Measurements from ENCODE around the gene RAD51B. TPM values are rescaled to one million over a fixed set of nuclear protein-coding genes. Genes with fewer than 3 reads are reported as not detected.

Gene RAD51B
- total RNA-seq, 1 experiment from 2014 or later: 16.7 TPM

- H3T11ph ChIP-seq (ENCODE audit: low read length): no peak overlapping the region
- no peak overlapping the region for H3K4me2 ChIP-seq (ENCODE audit: insufficient read depth, insufficient read length, low read length)
- no peak overlapping the region for H4K5ac ChIP-seq (ENCODE audit: insufficient read length, low read depth, low read length)
- H3K9me3 Mint-ChIP-seq: no peaks in the 10 kb centered on the region; a peak in 1 of 5 replicates
- H2BK5ac ChIP-seq (ENCODE audit: insufficient read length, low read length): no peak overlapping the region
- WGBS (ENCODE audit: extremely low coverage, insufficient read length, low lambda C conversion rate): no CpG with 5 or more reads among the region's 2 CpGs
- H3K9ac ChIP-seq (ENCODE audit: extremely low read depth, insufficient read length, low read length): no peak overlapping the region
- H3K79me2 ChIP-seq (ENCODE audit: insufficient read depth, low read length): no peaks in the 10 kb centered on the region
- H2BK20ac ChIP-seq (ENCODE audit: low read depth, low read length, poor library complexity, severe bottlenecking): no peak overlapping the region
- no peak overlapping the region for H2AFZ ChIP-seq (ENCODE audit: low read length)
- H3K27ac Mint-ChIP-seq: no peak overlapping the region
- H3K36me3 Mint-ChIP-seq (ENCODE audit: insufficient read depth in 1 of 3, low read depth in 3 of 3): peaks cover 0 to 4% (median 0%) of the 10 kb centered on the region in 3 experiments; a peak in 1 of 7 replicates
- no peak overlapping the region for H3K14ac ChIP-seq (ENCODE audit: insufficient read depth, low read length)
- no peak overlapping the region for H4K91ac ChIP-seq (ENCODE audit: insufficient read length, low read depth, low read length)
- no peak overlapping the region for H3K18ac ChIP-seq (ENCODE audit: insufficient read length, low read depth, low read length)
- no peak overlapping the region for H4K8ac ChIP-seq (replicated peaks; ENCODE audit: insufficient read length, low read depth, low read length)
- no peaks in the 10 kb centered on the region for H3K79me1 ChIP-seq (ENCODE audit: insufficient read depth, low read depth, low read length, poor library complexity, severe bottlenecking)
- H3K4me3 Mint-ChIP-seq: no peak overlapping the region
- no peak overlapping the region for H2BK120ac ChIP-seq (ENCODE audit: low read depth, low read length, poor library complexity, severe bottlenecking)
- no peaks in the 10 kb centered on the region for H3K4me1 ChIP-seq (ENCODE audit: insufficient read depth, low read length)
- no peak for DNase-seq
- no peak overlapping the region for H3K56ac ChIP-seq (ENCODE audit: insufficient read length, low read depth, low read length)
- peaks cover 8% of the 10 kb centered on the region for H3K27me3 Mint-ChIP-seq (ENCODE audit: low read depth)
- no peak overlapping the region for H3K23ac ChIP-seq (ENCODE audit: insufficient read length, low read depth, low read length)
- no peak overlapping the region for H3K4ac ChIP-seq (ENCODE audit: low read depth, low read length)
- no peak overlapping the region for H2AK5ac ChIP-seq (ENCODE audit: insufficient read length, low read length)
- H3K23me2 ChIP-seq (ENCODE audit: insufficient read length, low read depth, low read length, poor library complexity, severe bottlenecking): no peaks in the 10 kb centered on the region
- H2BK15ac ChIP-seq (ENCODE audit: low read depth, low read length): no peak overlapping the region
- H3K27me3 ChIP-seq (ENCODE audit: insufficient read depth, low read length): no peaks in the 10 kb centered on the region
- no peak overlapping the region for H3K27ac ChIP-seq (ENCODE audit: insufficient read length, low read depth, low read length)
- peaks cover 16 to 17% of the 10 kb centered on the region in 2 experiments for H3K4me1 Mint-ChIP-seq
- no peaks in the 10 kb centered on the region for H3K9me3 ChIP-seq (ENCODE audit: control insufficient read depth, low read depth, low read length)
- TF ChIP-seq, protein P1, sequence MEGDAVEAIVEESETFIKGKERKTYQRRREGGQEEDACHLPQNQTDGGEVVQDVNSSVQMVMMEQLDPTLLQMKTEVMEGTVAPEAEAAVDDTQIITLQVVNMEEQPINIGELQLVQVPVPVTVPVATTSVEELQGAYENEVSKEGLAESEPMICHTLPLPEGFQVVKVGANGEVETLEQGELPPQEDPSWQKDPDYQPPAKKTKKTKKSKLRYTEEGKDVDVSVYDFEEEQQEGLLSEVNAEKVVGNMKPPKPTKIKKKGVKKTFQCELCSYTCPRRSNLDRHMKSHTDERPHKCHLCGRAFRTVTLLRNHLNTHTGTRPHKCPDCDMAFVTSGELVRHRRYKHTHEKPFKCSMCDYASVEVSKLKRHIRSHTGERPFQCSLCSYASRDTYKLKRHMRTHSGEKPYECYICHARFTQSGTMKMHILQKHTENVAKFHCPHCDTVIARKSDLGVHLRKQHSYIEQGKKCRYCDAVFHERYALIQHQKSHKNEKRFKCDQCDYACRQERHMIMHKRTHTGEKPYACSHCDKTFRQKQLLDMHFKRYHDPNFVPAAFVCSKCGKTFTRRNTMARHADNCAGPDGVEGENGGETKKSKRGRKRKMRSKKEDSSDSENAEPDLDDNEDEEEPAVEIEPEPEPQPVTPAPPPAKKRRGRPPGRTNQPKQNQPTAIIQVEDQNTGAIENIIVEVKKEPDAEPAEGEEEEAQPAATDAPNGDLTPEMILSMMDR (conservative IDR thresholded peaks at IDR 0.05): no peak
- H4K20me1 ChIP-seq (ENCODE audit: control insufficient read depth, insufficient read depth, insufficient read length): no peaks in the 10 kb centered on the region
- no peak overlapping the region for H2BK12ac ChIP-seq (ENCODE audit: insufficient read length, low read depth, low read length)
Observed at GRCh38 chr14:68542346-68542745, 722.8 kb downstream of the RAD51B start.
